IMR-90 (cell line): ENCODE data around the gene HERC3. TPM values are rescaled to one million over a fixed set of nuclear protein-coding genes. Genes with fewer than 3 reads are reported as not detected.

Experiments
- ATAC-seq: fragments of 200-7000 bp; cut with Tn5 transposase; 2 replicates; pipeline ENCODE4 v1.9.1; 2020; ENCODE audit warnings: low read depth, mild to moderate bottlenecking, moderate library complexity
- BruUV-seq: library from RNA; stranded (reverse); fragments of 400-500 nt; replicated peaks from 2 replicates; lab custom pipeline; 2021; lab: Mats Ljungman, UMichigan
- CTCF ChIA-PET: fragments of 300-600 bp; formaldehyde crosslinking; extraction: SDS; loops from one replicate; lab custom pipeline; 2021; ENCODE audit warnings: antibody characterized with exemption; lab: Yijun Ruan, JAX
- POLR2A ChIA-PET: fragments of 300-600 bp; sonication (Branson Sonifier 250); formaldehyde crosslinking; loops from one replicate; lab custom pipeline; 2022; ENCODE audit warnings: antibody characterized with exemption; ENCODE audit not compliant: unreplicated experiment; lab: Charles Lee
- DNase-seq: peaks from one replicate; pipeline ENCODE4 v3.0.0; 2013
- H2AFZ ChIP-seq: replicated peaks from 2 replicates; pipeline ENCODE3; 2013; ENCODE audit warnings: low read length, mild to moderate bottlenecking; ENCODE audit not compliant: poor library complexity
- H2AK5ac ChIP-seq: 2 replicates; pipeline ENCODE4 v1.6.1; 2013; ENCODE audit warnings: low read depth, low read length, inconsistent platforms
- H2AK9ac ChIP-seq: replicated peaks from 2 replicates; pipeline ENCODE3; 2013; ENCODE audit warnings: mild to moderate bottlenecking, low read depth, low read length, moderate library complexity; ENCODE audit not compliant: poor library complexity
- H2BK120ac ChIP-seq: 2 replicates; pipeline ENCODE4 v1.6.1; 2013; ENCODE audit warnings: low read depth, low read length, inconsistent platforms
- H2BK15ac ChIP-seq: 3 replicates; pipeline ENCODE4 v1.6.1; 2013; ENCODE audit warnings: low read depth, low read length, inconsistent platforms
- H2BK20ac ChIP-seq: 2 replicates; pipeline ENCODE4 v1.6.1; 2013; ENCODE audit warnings: low read depth, mild to moderate bottlenecking, inconsistent platforms, low read length, moderate library complexity
- H2BK5ac ChIP-seq: 2 replicates; pipeline ENCODE4 v1.6.1; 2013; ENCODE audit warnings: mild to moderate bottlenecking, low read depth, low read length, inconsistent platforms; ENCODE audit not compliant: poor library complexity, severe bottlenecking
- H3K14ac ChIP-seq: replicated peaks from 2 replicates; pipeline ENCODE4 v1.6.1; 2013; ENCODE audit warnings: low read depth, low read length, inconsistent platforms
- H3K18ac ChIP-seq: 2 replicates; pipeline ENCODE4 v1.6.1; 2013; ENCODE audit warnings: low read depth, low read length, control low read depth
- H3K23ac ChIP-seq: 2 replicates; pipeline ENCODE4 v1.6.1; 2013; ENCODE audit warnings: low read depth, low read length, inconsistent platforms
- H3K27ac ChIP-seq: 2 replicates; pipeline ENCODE4 v1.5.1; 2013; ENCODE audit warnings: mild to moderate bottlenecking, control low read depth, low read length; ENCODE audit not compliant: insufficient read depth
- H3K27me3 ChIP-seq: 2 replicates; pipeline ENCODE4 v1.6.1; 2013; ENCODE audit warnings: low read length; ENCODE audit not compliant: control insufficient read depth, insufficient read depth
- H3K36me3 ChIP-seq: 2 replicates; pipeline ENCODE4 v1.6.1; 2013; ENCODE audit warnings: low read length, mixed read lengths; ENCODE audit not compliant: control insufficient read depth, insufficient read depth
- H3K4ac ChIP-seq: 2 replicates; pipeline ENCODE4 v1.6.1; 2013; ENCODE audit warnings: low read depth, low read length, inconsistent platforms
- H3K4me1 ChIP-seq: 2 replicates; pipeline ENCODE4 v1.6.1; 2013; ENCODE audit warnings: low read length, mixed read lengths; ENCODE audit not compliant: control insufficient read depth, insufficient read depth
- H3K4me2 ChIP-seq: 2 replicates; pipeline ENCODE4 v1.6.1; 2013; ENCODE audit warnings: low read depth, mild to moderate bottlenecking, control low read depth, low read length, moderate library complexity
- H3K4me3 ChIP-seq: 2 replicates; pipeline ENCODE4 v1.5.1; 2013; ENCODE audit warnings: low read depth, mild to moderate bottlenecking, control low read depth, low read length, moderate library complexity; ENCODE audit not compliant: insufficient read depth
- H3K56ac ChIP-seq: 2 replicates; pipeline ENCODE4 v1.6.1; 2013; ENCODE audit warnings: low read length, inconsistent platforms; ENCODE audit not compliant: insufficient read depth; ENCODE audit errors: extremely low read depth
- H3K79me1 ChIP-seq, 2 experiments: 2 replicates each; pipeline ENCODE4 v1.6.1; 2013; ENCODE audit warnings: low read length in 2 of 2, inconsistent platforms in 1 of 2, low read depth in 1 of 2
- H3K9ac ChIP-seq: 2 replicates; pipeline ENCODE4 v1.6.1; 2013; ENCODE audit warnings: low read depth, low read length, control low read depth
- H3K9me1 ChIP-seq: 2 replicates; pipeline ENCODE4 v1.6.1; 2013; ENCODE audit warnings: low read length, inconsistent platforms; ENCODE audit not compliant: insufficient read depth
- H3K9me3 ChIP-seq: 2 replicates; pipeline ENCODE4 v1.6.1; 2013; ENCODE audit warnings: low read length; ENCODE audit not compliant: control insufficient read depth, insufficient read depth
- H4K20me1 ChIP-seq: 2 replicates; pipeline ENCODE4 v1.6.1; 2013; ENCODE audit warnings: low read length, inconsistent platforms; ENCODE audit not compliant: insufficient read depth
- H4K5ac ChIP-seq: 2 replicates; pipeline ENCODE4 v1.6.1; 2013; ENCODE audit warnings: mild to moderate bottlenecking, low read depth, low read length, control low read depth
- H4K8ac ChIP-seq, 2 experiments: 2 replicates each; pipeline ENCODE4 v1.6.1; 2013; ENCODE audit warnings: low read depth in 2 of 2, low read length in 2 of 2, control low read depth in 1 of 2, inconsistent platforms in 1 of 2
- H4K91ac ChIP-seq: 2 replicates; pipeline ENCODE4 v1.6.1; 2013; ENCODE audit warnings: low read depth, low read length, inconsistent platforms; ENCODE audit not compliant: insufficient read depth
- BHLHE40 ChIP-seq: fragments of 150-350 bp; IDR thresholded peaks from 2 replicates; pipeline ENCODE4 v1.6.1; 2016; ENCODE audit warnings: mild to moderate bottlenecking, low read depth, low read length
- MAZ ChIP-seq: IDR thresholded peaks from 2 replicates; pipeline ENCODE4 v1.6.1; 2012; ENCODE audit warnings: low read depth, mild to moderate bottlenecking, low read length, improper control_type of control experiment, moderate library complexity, borderline replicate concordance
- SMC3 ChIP-seq: fragments of 150-350 bp; IDR thresholded peaks from 2 replicates; pipeline ENCODE4 v1.6.1; 2016; ENCODE audit warnings: low read depth, mild to moderate bottlenecking, antibody characterized with exemption, low read length, moderate library complexity
- WGBS, 2 experiments: methylation state at CpG; one replicate each; pipeline versions ENCODE4 v1.1.5 to v1.1.7; 2013; ENCODE audit warnings: missing lambda C conversion rate in 2 of 2; ENCODE audit not compliant: insufficient read length in 1 of 2; ENCODE audit errors: extremely low coverage in 2 of 2; 5-methylcytosine and 5-hydroxymethylcytosine counted together
- dilution Hi-C: fragments of 300-500 bp; cut with HindIII; formaldehyde crosslinking; loops from one replicate; pipeline ENCODE4 v1.14.3; 2018; ENCODE audit warnings: low sequenced_read_pairs; ENCODE audit not compliant: unreplicated experiment
- in situ Hi-C: fragments of 300-500 bp; cut with MboI; formaldehyde crosslinking; loops from 3 replicates; pipeline ENCODE4 v1.14.3; 2019; ENCODE audit warnings: low sequenced_read_pairs, inconsistent platforms, mixed read lengths
- intact Hi-C: fragments of 100-400 bp; cut with micrococcal nuclease; formaldehyde crosslinking; loops from 2 replicates; pipeline ENCODE4 v1.10.0; 2022
- polyA plus RNA-seq, 3 experiments: library from polyadenylated mRNA; depleted of rRNA; stranded (reverse); fragments of >200 nt; gene quantifications; 2 replicates each; pipeline ENCODE4 v1.2.3, GENCODE V29; 2012; ENCODE audit warnings: low replicate concordance in 1 of 3
- total RNA-seq: library from RNA; depleted of rRNA; stranded (reverse); fragments of >200 nt; gene quantifications from 2 replicates; pipeline ENCODE4 v1.2.3, GENCODE V29; 2012
- TF ChIP-seq, protein P1 (sequence below): fragments of 150-350 bp; IDR thresholded peaks from 2 replicates; pipeline ENCODE4 v1.6.1; 2017; ENCODE audit warnings: mild to moderate bottlenecking, antibody characterized with exemption, low read length, low read depth
- TF ChIP-seq, protein P2 (sequence below): conservative IDR thresholded peaks from 2 replicates; pipeline ENCODE4 v1.5.1; 2012; ENCODE audit warnings: mild to moderate bottlenecking, low read depth, low read length, improper control_type of control experiment
- TF ChIP-seq, protein P3 (sequence below): fragments of 150-350 bp; IDR thresholded peaks from 2 replicates; pipeline ENCODE4 v1.6.1; 2016; ENCODE audit warnings: low read depth, mild to moderate bottlenecking, low read length, moderate library complexity, borderline replicate concordance

The HERC3 gene
- total and polyA plus RNA-seq, 2 of the 4 experiments (the other 2 are of a cell fraction) = 8.9 to 9.5 TPM

DNA sequence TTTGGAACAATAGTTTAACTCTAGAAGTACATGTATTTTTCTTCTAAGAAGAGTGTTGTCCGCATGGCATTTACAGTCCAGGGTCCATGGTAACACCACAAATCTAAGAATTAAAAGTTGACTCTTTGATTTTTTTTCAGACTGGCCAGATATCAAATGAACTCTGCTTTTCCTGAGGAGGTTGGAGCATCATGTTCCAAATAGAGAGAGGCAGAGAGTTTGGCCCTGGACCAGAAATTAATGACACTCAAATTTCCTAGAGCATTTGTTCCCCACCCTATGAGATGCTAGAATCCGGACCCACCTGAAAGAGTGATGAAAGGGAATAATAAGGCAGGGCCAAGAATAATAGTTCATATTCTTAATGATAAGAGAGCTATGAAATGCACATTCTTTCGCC lies 152.3 kb downstream of the HERC3 start:
- H4K5ac ChIP-seq = no peak overlapping the region
- H3K9me3 ChIP-seq = no peaks in the 10 kb centered on the region
- peaks cover 23% of the 10 kb centered on the region for H3K36me3 ChIP-seq
- H2AK9ac ChIP-seq = no peak overlapping the region
- no peak overlapping the region for H3K56ac ChIP-seq
- ATAC-seq (no peak), DNase-seq (no peak)
- WGBS, 2 experiments = no CpG with 5 or more reads among the region's 3 CpGs
- no peak overlapping the region; the same call in 1 of the 2 replicates for H3K18ac ChIP-seq
- H3K14ac ChIP-seq = no peak overlapping the region
- no peak overlapping the region for H2AFZ ChIP-seq
- BruUV-seq = no TSS peak
- H3K27ac ChIP-seq = no peak overlapping the region
- no peak overlapping the region for H2BK15ac ChIP-seq
- H3K79me1 ChIP-seq = no peaks in the 10 kb centered on the region; a peak in 1 of 4 replicates
- H4K91ac ChIP-seq = no peak overlapping the region
- dilution Hi-C loops (no loop called here), intact Hi-C loops (no loop called here), in situ Hi-C loops (no loop called here)
- CTCF ChIA-PET = no interaction called here
- TF ChIP-seq, protein P1, sequence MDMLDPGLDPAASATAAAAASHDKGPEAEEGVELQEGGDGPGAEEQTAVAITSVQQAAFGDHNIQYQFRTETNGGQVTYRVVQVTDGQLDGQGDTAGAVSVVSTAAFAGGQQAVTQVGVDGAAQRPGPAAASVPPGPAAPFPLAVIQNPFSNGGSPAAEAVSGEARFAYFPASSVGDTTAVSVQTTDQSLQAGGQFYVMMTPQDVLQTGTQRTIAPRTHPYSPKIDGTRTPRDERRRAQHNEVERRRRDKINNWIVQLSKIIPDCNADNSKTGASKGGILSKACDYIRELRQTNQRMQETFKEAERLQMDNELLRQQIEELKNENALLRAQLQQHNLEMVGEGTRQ = no peak
- TF ChIP-seq, protein P2, sequence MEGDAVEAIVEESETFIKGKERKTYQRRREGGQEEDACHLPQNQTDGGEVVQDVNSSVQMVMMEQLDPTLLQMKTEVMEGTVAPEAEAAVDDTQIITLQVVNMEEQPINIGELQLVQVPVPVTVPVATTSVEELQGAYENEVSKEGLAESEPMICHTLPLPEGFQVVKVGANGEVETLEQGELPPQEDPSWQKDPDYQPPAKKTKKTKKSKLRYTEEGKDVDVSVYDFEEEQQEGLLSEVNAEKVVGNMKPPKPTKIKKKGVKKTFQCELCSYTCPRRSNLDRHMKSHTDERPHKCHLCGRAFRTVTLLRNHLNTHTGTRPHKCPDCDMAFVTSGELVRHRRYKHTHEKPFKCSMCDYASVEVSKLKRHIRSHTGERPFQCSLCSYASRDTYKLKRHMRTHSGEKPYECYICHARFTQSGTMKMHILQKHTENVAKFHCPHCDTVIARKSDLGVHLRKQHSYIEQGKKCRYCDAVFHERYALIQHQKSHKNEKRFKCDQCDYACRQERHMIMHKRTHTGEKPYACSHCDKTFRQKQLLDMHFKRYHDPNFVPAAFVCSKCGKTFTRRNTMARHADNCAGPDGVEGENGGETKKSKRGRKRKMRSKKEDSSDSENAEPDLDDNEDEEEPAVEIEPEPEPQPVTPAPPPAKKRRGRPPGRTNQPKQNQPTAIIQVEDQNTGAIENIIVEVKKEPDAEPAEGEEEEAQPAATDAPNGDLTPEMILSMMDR = no peak
- no peak for TF ChIP-seq BHLHE40
- TF ChIP-seq MAZ = no peak
- no peak for TF ChIP-seq SMC3
- TF ChIP-seq, protein P3, sequence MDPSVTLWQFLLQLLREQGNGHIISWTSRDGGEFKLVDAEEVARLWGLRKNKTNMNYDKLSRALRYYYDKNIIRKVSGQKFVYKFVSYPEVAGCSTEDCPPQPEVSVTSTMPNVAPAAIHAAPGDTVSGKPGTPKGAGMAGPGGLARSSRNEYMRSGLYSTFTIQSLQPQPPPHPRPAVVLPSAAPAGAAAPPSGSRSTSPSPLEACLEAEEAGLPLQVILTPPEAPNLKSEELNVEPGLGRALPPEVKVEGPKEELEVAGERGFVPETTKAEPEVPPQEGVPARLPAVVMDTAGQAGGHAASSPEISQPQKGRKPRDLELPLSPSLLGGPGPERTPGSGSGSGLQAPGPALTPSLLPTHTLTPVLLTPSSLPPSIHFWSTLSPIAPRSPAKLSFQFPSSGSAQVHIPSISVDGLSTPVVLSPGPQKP = no peak
- H3K4me3 ChIP-seq = no peak overlapping the region
- H2BK120ac ChIP-seq = no peak overlapping the region
- peaks cover 5% of the 10 kb centered on the region for H3K4me1 ChIP-seq
- H3K4me2 ChIP-seq = no peak overlapping the region
- H4K20me1 ChIP-seq = no peaks in the 10 kb centered on the region
- H2BK5ac ChIP-seq = no peak overlapping the region
- no peak overlapping the region for H3K4ac ChIP-seq
- peaks cover 9% of the 10 kb centered on the region for H3K9me1 ChIP-seq
- H2AK5ac ChIP-seq = no peak overlapping the region
- no peak overlapping the region for H3K23ac ChIP-seq
- H3K9ac ChIP-seq = no peak overlapping the region
- H2BK20ac ChIP-seq = peak overlapping the region; percentile 18; the same call in 1 of the 2 replicates
- H4K8ac ChIP-seq = no peak overlapping the region
- H3K27me3 ChIP-seq = no peaks in the 10 kb centered on the region
- POLR2A ChIA-PET = interaction anchor here (0.5 kb wide), 1 partner anchor 19 kb away, joined by 6 read pairs; no protein-coding TSS in a partner anchor
